NT2/D1 (cell line): ENCODE results near the gene PI4KA.

Experiments
- YY1 ChIP-seq: IDR thresholded peaks from 2 replicates; pipeline ENCODE4 v1.6.1; 2011; ENCODE audit not compliant: insufficient read length, insufficient read depth
- ZNF274 ChIP-seq: IDR thresholded peaks from 2 replicates; pipeline ENCODE4 v1.6.1; 2011; ENCODE audit warnings: mild to moderate bottlenecking, low read depth, low read length

DNA sequence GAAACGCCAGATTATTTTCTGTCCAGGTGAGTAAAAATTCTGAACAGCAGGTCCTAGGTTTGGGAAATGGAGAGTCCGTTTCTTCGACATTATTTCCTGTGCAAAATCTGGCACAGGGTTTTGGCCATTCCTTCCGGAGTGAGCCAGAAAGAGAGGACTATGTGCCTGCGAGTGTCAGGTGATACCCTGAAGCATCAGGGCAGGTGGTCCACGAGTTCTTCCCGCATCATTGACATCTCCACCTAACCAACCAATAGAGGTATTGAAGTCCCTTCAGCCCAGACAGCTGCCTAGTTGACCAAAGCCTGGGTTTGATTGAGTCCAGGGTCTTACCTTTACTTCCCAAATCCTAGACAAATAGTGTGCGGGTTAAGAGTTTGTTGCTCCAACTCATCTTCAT, 1.0 kb upstream of the PI4KA start:
- no peak for TF ChIP-seq ZNF274
- no peak for TF ChIP-seq YY1
